Ureter (tissue), 1 donor: ENCODE measurements around the gene UXS1. TPM values are rescaled to one million over a fixed set of nuclear protein-coding genes. Genes with fewer than 3 reads are reported as not detected.

Experiments
- DNase-seq: peaks from one replicate; pipeline ENCODE4 v3.0.0-alpha.2; 2020; ENCODE audit warnings: low spot score
- total RNA-seq: library from RNA; stranded (reverse); gene quantifications from one replicate; pipeline ENCODE4 v1.2.4, GENCODE V29; 2023
- donor health status: DM: yes; HTN: yes; CAD: no.

UXS1 gene
- total RNA-seq, 1 donor from 2014 or later = 62.2 TPM

DNA sequence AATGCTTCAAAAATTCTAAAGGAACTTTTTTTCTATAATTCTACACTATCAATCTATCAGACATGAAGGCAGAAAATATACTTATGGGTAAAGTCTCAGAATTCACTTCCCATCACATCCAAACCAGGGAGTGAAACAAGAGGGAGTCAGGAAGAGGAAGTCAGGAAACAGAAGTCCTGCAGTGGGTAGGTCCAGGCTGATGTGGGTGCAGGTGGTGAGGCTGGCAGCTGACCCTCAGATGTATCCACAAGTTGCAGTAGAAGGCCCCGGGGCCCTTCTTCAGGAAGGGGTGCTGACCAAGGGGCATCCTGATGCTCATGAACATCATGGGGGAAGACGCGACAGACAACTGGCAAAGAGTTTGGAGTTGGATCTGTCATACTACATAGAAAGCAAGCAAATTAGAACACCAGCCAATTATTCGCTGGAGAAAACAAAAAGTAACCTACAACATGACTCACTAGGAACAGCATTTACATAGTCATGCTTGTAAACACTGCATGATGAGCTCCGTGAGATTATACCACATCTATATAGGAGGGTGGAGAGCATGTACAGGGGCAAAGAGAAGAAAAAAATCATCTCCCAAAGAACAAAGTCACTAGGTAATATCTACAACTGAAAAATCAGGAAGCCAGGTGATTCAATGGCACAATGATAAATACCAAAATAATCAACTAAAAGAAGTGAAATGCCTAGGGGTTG is 4.2 kb downstream of the UXS1 start:
- DNase-seq = no peak

DNA sequence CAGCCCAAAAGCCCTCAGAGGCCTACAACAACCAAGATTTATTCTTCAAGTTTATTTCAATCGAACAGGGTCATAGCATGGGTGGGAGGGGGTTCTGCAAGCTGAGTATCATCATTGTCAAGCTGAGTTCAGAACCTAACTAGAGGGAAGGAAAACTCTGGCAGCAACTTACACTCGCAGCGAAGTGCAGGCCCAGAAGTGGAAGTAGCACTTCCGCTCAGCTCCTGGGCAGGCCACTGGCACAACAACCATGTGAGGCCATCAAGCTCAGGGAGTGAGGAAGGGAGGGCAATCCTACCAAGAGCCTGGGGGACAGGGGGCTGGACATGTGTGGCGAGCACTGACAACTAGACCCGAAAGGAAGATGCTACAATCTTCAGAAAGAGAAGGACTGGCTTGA is 4.8 kb downstream of the UXS1 start:
- no peak for DNase-seq

DNA sequence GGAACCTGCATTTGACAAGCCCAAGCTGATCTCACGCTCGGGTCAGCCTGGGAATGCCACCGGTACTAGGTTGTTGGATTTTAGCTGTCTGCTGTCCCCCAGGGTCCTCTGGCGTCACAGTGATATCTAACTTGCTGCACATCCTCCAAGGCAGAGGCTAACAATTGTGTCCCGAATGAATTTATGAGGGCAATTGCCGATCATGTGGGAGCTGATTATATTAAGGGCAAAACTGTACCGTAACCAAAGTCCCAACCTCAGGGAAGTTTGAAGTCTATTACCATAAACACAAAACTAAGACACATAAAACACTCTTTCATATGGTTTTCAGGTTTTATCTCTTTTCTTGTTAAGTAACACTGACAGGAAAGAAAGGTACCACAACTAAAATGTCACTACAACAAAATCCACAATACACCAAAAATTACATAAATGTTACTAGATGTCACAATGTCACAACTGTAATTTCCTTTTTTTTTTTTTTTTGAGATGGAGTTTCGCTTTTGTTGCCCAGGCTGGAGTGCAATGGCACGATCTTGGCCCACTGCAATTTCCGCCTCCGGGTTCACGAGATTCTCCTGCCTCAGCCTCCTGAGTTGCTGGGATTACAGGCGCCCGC is 6.7 kb downstream of the UXS1 start:
- DNase-seq = no peak

DNA sequence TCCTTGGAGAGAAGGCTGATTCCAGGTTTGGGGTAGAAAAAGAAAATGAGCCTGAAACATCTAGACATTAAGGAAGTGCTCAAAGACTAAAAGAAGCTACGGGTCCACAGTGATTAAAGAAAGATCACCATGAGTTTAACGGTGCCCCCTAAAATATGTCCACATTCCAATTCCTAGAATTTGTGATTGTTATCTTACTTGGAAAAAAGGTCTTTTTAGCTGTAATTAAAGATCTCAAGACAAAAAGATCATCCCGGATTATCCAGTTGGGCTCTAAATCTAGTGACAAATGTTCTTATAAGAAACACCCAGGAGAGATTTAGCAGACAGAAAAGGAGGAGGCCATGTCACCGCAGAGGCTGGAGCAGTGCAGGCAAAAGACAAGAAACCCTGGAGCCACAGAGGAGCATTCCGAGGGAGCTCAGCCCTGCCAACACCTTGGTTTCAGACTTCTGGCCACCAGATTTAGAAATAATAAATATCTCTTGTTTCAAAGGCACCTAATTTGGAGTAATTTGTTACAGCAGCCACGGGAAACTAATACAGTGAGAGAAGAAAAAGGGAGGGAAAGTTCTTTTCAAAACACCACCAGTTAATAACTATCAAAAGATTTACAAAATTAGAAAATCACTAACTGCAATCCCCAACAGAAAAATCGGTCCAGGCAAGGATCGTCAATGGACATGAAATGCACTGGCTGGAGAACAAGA is 8.5 kb downstream of the UXS1 start:
- DNase-seq = no peak

DNA sequence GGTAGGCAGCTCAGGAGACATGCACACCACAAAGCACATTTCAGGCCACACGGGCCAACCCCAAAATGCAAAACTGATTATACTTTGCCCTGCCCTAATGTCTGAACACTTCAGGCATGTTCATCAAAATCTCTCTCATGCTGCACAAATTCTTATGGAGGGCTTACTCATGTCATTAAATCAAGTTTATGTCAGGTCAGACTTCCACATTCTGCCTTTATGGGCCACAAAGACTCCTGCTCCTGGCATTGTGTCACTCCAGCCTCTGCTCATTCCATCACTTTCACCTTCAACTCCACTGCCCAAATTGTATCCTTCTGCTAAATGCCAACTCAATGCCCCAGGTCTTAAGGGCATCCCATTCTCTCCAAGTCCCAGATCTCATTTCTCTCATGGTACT is 9.2 kb downstream of the UXS1 start:
- no peak for DNase-seq

DNA sequence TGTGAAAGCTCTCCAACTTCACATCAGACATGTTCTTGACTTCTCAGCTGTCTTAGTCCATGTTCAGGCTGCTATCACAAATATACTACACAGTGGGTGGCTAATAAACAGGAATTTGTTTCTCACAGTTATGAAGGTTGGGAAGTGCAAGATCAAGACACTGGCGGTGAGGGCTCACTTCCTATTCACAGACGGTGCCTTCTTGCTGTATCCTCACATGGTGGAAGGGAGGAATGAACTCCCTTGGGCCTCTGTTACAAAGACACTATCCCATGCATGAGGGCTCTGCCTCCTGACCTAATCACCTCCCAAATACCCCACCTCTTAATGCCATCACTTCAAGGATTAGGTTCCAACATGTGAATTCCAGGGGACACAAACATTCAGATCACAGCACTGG is 9.7 kb downstream of the UXS1 start:
- no peak for DNase-seq

DNA sequence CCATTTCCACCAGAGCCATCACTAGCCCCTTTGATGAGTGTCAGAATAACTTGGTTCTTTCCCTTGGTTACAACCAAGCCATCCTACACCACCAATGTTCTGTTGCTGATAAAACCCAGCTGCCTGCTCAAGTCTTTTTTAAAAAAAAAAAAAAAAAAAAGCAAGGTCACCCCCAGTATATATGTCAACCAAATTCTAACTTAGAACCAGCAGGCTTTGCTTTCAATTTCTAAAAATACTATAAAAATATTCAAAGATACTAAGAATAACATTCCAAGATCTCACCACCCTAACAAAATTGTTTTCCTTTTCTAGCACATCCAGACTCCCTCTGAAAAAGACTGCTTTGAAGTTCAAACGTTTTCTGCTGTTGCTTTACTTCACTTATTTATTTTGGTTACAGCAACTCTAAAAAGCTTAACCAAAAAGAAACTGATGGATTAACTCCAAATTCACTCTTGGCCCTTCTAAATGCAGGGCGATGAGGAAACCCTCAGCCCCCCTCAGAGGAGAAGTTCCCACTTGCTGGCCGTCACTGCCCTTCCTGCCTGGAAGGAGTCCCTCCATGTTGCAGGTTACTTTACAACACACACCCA is 10.9 kb downstream of the UXS1 start:
- DNase-seq = no peak

DNA sequence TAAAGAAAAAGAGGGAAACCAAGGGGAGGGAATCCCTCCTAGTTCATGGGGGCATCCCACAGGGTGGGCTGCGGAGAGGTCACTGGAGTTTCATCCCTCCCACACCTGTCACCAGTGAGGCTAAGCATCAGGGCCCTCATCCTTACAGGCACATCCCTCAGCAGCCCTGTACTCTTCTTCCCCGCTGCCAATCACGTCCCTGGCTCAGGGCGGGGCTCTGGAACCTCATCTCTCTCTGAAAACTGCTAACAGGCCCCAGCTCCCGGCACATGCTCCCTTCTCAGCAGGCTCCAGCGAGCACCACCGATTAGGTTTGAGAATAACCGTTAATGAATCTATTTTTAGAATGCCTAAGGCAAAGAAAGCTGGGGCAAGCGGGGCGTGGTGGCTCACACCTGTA is 13.0 kb downstream of the UXS1 start:
- no peak for DNase-seq

DNA sequence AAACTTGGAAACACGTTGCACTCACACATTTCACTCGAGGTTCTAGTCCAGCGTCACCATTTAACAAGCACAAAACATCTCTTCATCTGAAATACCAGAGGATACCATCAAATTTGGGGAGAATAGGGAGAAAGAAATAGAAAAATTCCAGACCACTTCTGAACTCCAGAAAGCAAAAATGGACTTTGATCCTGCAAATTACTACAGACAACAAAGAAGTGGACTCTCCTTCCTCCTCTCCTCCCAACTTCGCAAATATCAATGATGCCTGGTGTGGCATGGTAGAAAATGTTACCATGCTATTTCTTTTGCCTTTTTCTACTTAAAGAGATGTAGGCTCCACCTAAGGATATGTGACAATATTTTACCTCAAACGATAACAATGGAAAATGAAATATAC is 13.5 kb downstream of the UXS1 start:
- DNase-seq = no peak

DNA sequence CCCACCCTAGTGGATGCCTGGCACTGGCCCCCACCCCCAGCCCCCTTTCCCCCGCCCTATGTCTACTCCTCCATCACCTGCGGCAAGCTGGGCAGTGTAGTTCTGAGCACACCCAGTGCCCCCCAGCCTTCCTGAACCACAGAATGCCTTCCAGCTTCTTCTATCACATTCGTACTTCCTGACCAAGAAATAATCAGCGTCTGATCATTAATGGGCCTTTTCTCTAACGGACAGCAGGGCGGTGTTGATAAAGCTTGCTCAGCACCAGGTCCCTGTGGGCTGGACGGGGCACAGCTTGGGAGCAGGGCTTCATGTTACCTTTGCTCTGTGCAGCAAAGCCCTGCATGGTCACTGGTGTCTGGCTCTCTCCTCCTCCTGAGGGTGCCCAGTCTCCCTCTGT is 15.4 kb downstream of the UXS1 start:
- no peak for DNase-seq

DNA sequence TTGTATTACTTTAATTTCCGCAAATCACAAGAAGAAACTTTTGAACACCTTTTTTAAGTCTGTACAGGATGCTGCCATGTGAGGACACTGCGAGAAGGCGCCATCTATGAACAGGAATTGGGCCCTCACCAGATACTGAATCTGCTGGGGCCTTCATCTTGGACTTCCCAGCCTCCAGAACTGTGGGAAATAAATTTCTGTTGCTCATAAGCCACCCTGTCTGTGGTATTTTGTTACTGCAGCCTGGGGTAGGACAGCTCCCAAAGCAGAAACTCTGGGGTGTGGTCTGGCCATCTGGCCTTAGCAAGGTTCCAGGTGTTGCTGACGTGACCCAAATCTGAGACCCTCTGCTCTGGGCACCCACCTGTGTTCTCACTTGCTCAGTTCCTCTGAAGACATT is 16.5 kb downstream of the UXS1 start:
- no peak for DNase-seq

DNA sequence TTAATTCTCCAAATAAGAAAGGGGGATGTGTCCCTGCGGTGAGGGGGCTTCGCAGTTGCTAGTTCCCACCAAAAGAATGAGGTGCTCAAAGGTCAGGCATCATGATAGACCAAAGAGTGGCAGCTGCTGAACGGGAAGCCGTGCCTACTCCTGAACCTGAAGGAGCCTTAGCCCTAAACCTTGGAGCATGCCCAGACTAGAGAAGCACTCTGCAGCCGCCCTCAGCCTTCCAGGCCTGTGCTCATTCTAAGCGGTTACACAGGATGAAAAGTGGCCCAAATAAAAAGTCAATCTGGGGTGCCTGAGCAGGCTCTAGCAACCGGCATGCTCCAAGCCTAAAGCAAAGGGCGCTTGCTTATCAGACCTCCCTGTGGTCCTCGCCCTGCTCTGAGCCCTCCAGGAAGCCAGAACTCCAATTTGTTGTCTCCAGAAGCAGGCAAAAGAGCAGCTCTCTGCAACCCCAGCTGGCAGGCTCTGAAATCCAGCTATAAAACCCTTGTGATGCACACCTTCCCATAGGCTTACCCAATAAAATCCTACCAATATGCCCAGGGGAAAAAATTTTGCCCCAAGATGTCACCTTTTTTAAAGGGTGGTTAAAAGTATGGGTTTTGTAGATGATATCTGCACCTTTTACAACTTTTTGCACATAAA is 17.5 kb downstream of the UXS1 start:
- no peak for DNase-seq

DNA sequence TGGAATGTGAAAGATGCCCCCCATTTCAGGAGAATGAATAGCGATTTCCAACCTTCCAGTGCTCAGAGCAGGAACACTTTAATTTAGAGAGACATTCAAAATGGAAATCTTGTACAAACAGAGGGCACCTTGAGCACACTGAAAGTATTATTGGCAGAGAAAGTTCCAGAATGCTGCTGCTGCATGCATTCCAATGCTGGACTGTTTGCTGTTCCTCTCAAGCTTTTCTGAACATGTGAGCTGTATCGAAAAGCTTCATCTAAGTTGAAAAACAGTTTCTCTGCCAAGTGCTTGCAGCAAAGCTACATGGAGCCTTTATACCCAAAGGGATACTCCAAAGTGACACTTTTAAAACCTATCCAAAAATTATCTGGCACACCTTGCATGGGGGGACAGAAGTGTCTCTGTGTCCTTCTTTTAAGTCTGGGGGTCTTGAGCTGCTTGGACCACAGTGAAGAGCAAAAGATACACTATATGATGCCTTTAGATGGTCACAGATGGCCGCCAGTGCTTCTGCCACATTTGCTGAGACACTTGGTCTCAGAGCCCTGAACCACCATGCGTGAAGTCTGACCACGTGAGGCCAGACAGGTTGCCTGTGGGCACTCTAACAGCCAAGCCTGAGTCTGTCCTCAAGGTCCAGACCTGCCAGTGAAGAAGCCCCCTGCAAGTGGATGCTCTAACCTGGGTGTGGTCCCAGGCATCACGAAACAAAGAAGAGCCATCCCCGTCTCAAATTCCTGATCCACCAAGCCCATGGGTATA is 18.8 kb downstream of the UXS1 start:
- DNase-seq = no peak

DNA sequence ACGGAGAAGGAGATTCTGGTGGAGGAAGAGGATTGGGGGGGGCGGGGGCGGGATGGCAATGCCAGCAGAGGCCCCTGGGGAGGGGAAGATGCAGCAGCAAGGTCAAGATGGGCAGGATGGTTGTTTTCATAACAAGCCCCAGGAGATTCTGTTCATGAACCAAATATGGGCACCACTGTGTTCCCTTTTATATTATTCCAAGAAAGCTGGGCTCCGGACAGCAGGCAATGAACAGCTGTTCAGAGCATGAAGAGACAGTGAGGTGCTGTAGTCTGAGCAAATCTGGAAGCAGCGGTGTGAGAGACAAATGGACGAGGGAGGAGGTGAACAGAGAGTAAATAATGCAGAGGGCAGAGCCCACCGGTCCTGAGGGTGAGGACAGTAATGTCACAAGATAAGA is 20.0 kb downstream of the UXS1 start:
- no peak for DNase-seq

DNA sequence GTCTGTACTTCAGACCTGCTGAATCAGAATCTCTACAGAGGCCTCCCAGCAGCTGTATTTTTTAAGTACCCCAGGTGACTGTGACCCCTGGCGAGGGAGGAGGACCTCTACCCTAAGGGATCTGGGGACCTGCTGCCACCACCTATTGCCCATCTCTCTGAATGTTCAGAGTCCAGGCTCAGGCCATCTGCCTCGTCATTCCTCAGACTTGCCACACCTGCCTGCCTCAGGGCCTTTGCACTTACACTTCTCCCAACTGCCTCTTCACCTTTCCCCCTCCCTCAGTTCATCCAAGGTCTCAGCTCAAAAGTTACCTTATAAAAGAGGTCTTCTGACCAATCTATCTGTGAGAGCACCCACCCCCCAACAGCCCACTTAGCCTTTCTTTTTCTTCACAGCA is 21.5 kb downstream of the UXS1 start:
- no peak for DNase-seq

DNA sequence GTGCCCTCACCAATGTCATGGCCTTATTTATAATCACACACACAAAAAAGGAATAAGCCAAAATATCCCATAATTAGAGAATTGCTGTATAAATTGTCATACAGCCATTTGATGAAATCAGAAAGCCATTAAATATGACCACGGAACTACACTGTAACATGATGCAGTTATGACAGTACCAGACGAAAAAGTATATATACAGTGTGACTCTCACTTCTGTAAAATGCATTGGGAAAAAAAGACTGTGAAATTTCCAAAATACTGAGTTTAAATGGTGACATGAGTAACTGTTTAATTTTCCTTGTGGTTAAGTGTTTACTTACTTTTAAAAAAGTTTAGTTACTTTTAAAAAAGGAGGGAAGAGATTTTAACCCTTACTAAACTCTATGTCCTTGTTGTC is 25.4 kb downstream of the UXS1 start:
- no peak for DNase-seq

DNA sequence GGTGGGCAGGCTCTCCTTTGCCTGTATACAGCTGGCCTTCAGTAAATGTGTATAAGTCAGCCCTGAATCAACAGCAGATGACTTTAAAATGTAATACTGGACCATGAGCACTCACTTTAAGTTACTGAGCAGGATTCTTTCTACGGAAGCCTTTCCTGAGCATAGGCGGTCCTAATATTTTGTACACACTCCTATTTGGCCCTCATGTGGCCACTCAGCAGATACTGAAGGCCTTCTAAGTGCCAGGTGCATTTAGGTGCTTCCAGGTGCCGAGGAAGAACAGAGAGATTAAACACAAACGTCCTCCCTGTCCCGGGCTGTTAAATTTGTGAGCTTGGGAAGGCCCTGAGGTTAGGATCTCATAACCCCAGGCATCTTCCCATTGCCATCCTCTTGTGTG is 27.0 kb downstream of the UXS1 start:
- no peak for DNase-seq

DNA sequence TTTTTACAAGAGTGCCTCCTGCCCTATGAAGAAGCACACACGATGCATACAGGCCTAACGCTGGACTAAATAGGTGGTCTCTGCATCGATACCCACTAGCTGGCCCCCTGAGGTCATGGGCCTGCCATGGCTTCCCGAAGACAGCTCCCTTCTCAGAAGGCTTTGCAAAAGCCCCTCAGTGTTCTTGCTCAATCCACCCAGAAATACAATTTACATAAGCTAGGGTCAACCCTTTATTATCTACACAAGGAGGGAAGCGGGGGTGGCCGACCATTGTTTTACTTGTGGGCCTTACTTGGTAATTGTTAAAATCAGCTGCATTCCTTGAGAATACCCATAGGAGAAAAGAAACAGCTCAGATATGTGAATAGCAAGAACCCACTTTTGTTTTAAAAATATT is 28.5 kb downstream of the UXS1 start:
- DNase-seq = no peak

DNA sequence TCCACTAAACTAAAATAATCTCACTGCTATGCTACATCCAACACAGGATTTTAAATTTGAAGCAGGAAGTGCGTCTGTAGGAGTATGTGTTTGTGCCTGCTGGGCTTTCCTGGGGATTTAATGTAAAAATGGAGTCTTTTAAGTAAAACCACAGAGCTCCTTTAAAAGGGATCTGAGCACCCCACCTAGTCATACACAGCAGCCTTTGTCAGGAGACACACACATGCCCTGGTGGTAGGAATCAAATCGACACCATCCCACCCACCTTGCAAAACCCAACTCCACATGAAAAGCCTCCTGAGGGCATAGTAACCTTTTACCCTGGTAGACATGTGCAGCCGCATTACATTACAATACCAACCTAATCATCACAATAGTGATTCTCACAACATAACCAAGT is 29.1 kb downstream of the UXS1 start:
- no peak for DNase-seq

DNA sequence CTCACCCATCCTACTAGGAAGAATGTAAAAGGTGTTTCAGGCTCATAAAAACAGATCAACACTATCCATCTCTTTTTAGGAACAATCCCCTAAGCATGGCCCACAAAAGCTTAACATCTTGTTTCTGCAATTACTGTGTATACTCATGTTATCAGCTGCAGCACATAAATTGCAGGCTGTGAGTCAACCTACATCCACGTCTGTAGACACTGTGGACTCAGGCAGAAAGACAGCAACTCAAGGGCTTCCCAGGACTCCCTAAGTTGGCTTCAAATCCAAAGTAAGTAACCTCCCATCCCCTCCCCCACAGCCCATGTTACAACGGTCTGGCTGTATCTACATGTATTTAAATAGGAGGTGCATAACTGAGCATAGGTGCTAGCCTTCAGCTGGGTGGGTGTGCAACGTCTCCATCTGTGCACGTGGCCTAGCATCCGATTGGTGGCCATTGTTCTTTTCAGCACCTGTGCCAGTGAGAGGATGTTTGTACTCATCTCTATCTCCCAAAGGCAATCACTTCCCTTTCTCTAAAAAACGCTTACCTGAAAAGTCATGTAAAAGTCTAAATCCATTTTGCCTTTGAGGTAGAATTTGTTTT is 30.1 kb downstream of the UXS1 start:
- DNase-seq = no peak
